H1 (cell line): ENCODE data around the gene SNAPC3. TPM values are rescaled to one million over a fixed set of nuclear protein-coding genes. Genes with fewer than 3 reads are reported as not detected.

Source experiments
- ATF2 ChIP-seq: IDR thresholded peaks from 2 replicates; pipeline ENCODE4 v1.6.1; 2012; ENCODE audit warnings: low read length, inconsistent platforms
- E2F6 ChIP-seq: IDR thresholded peaks from 2 replicates; pipeline ENCODE4 v1.6.1; 2012; ENCODE audit warnings: inconsistent platforms
- HDAC6 ChIP-seq: IDR thresholded peaks from one replicate; pipeline ENCODE4 v1.7.1; 2012; ENCODE audit warnings: low read depth, mild to moderate bottlenecking, inconsistent platforms, low read length, moderate library complexity
- RNF2 ChIP-seq: fragments of 200-900, 300-1000 bp; sonication (generic); IDR thresholded peaks from 2 replicates; pipeline ENCODE4 v1.7.1; 2016; ENCODE audit warnings: borderline replicate concordance, low read depth, mild to moderate bottlenecking, antibody characterized with exemption, low read length; ENCODE audit not compliant: poor library complexity, severe bottlenecking; ENCODE audit errors: missing control alignments
- SP4 ChIP-seq: IDR thresholded peaks from 2 replicates; pipeline ENCODE4 v1.6.1; 2012; ENCODE audit warnings: low read length, inconsistent platforms
- polyA plus RNA-seq, 7 experiments: library from polyadenylated mRNA; depleted of rRNA in 3 of 7; stranded (reverse) in 5 of 7; unstranded in 2 of 7; fragments of >200 nt in 5 of 7; fragments of 200-250 nt in 2 of 7; gene quantifications; 1 replicate in 5 of 7; 2 replicates in 1 of 7; 4 replicates in 1 of 7; pipeline versions ENCODE4 v1.2.1 to v1.2.3, GENCODE V29; 2011 to 2013; ENCODE audit warnings: missing spikeins in 2 of 7, mixed read lengths in 2 of 7
- total RNA-seq: library from RNA; stranded (reverse); fragmentation: NEBNext Ultra II Directional; extraction: Animal tissue kit (Norgen Biotek cat#: 25700); gene quantifications from 2 replicates; pipeline ENCODE4 v1.2.1, GENCODE V29; 2021

Gene SNAPC3
- total and polyA plus RNA-seq, 2 of the 8 experiments (the other 6 are each of a cell fraction or from before 2014, with no cell fraction given) = 11.9 to 25.8 TPM

DNA sequence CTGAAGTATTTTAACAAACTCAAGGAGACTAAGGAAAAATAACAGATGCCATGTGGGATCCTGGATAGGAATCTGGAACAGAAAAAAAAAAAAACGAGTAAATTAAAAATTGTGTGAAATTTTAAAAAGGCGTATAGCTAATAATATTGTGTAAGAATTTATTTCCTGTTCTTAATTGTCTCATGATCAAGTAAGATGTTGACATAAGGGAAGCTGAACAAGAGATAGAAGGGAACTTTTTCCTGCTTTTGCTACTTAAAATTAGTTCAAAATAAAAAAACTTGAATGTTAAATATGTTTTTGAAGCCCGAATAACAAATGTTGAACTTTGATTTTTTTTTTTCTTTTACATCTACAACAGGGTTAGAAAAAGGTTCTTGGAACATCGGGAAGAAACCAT lies 10.5 kb downstream of the SNAPC3 start (continued):
- TF ChIP-seq HDAC6 = no peak
- no peak for TF ChIP-seq RNF2
- TF ChIP-seq E2F6 = no peak
- no peak for TF ChIP-seq ATF2
- TF ChIP-seq SP4 = no peak
